HepG2 (cell line): ENCODE data around the gene LYST. TPM values are rescaled to one million over a fixed set of nuclear protein-coding genes. Genes with fewer than 3 reads are reported as not detected.

Experiments used
- ARNT ChIP-seq: fragments of 450-650 bp; IDR thresholded peaks from 2 replicates; pipeline ENCODE4 v1.6.1; 2017
- ASH2L ChIP-seq: fragments of 300-600, 200-600 bp; sonication (generic); IDR thresholded peaks from 2 replicates; pipeline ENCODE4 v1.7.0; 2017; ENCODE audit warnings: low read depth, mild to moderate bottlenecking, moderate library complexity, mixed read lengths, low read length; ENCODE audit not compliant: insufficient read length
- FOSL2 ChIP-seq: sonication (generic); formaldehyde crosslinking; IDR thresholded peaks from 2 replicates; pipeline ENCODE4 v1.4.0; 2020; ENCODE audit warnings: missing genetic modification reagents
- FOXC1 ChIP-seq: sonication (generic); formaldehyde crosslinking; IDR thresholded peaks from 2 replicates; pipeline ENCODE4 v1.8.0; 2022; ENCODE audit warnings: mild to moderate bottlenecking, missing genetic modification reagents, borderline replicate concordance
- GATAD2A ChIP-seq: IDR thresholded peaks from 2 replicates; pipeline ENCODE4 v1.6.1; 2016
- HDAC1 ChIP-seq: sonication (generic); formaldehyde crosslinking; IDR thresholded peaks from 2 replicates; pipeline ENCODE4 v1.5.1; 2020; ENCODE audit warnings: mild to moderate bottlenecking, missing genetic modification reagents
- MIXL1 ChIP-seq: IDR thresholded peaks from 2 replicates; pipeline ENCODE4 v1.6.1; 2016
- RARG ChIP-seq: sonication (generic); formaldehyde crosslinking; IDR thresholded peaks from 2 replicates; pipeline ENCODE4 v1.4.0; 2020; ENCODE audit warnings: low read depth, mild to moderate bottlenecking, missing genetic modification reagents
- SIX1 ChIP-seq: sonication (generic); formaldehyde crosslinking; IDR thresholded peaks from 2 replicates; pipeline ENCODE4 v1.4.0; 2020; ENCODE audit warnings: missing genetic modification reagents, borderline replicate concordance
- XBP1 ChIP-seq: sonication (generic); formaldehyde crosslinking; IDR thresholded peaks from 2 replicates; pipeline ENCODE4 v1.5.0; 2020; ENCODE audit warnings: missing genetic modification reagents
- XRCC5 ChIP-seq: fragments of 200-400 bp; formaldehyde crosslinking; optimal IDR thresholded peaks from 2 replicates; pipeline ENCODE3; 2017; ENCODE audit warnings: mild to moderate bottlenecking, low read length
- ZBTB26 ChIP-seq: IDR thresholded peaks from 2 replicates; pipeline ENCODE4 v1.6.1; 2016; ENCODE audit warnings: missing compliant biosample characterization, missing genetic modification reagents, borderline replicate concordance
- ZIK1 ChIP-seq: sonication (generic); formaldehyde crosslinking; IDR thresholded peaks from 2 replicates; pipeline ENCODE4 v1.5.0; 2020; ENCODE audit warnings: mild to moderate bottlenecking, low read depth, missing genetic modification reagents, borderline replicate concordance
- ZNF205 ChIP-seq: IDR thresholded peaks from 2 replicates; pipeline ENCODE4 v1.6.1; 2018; ENCODE audit warnings: missing biosample characterization, missing genetic modification reagents
- ZNF331 ChIP-seq: sonication (generic); formaldehyde crosslinking; IDR thresholded peaks from 2 replicates; pipeline ENCODE4 v1.4.0; 2020; ENCODE audit warnings: missing genetic modification reagents
- ZNF546 ChIP-seq: sonication (generic); formaldehyde crosslinking; conservative IDR thresholded peaks from 2 replicates; pipeline ENCODE4 v1.8.1; 2023; ENCODE audit warnings: mild to moderate bottlenecking, missing genetic modification reagents
- ZNF598 ChIP-seq: sonication (generic); formaldehyde crosslinking; IDR thresholded peaks from 2 replicates; pipeline ENCODE4 v1.5.1; 2020; ENCODE audit warnings: mild to moderate bottlenecking, missing genetic modification reagents, borderline replicate concordance
- ZNF652 ChIP-seq: IDR thresholded peaks from 2 replicates; pipeline ENCODE4 v1.6.1; 2016; ENCODE audit warnings: low read depth, borderline replicate concordance
- ZNF670 ChIP-seq: sonication (generic); formaldehyde crosslinking; IDR thresholded peaks from 2 replicates; pipeline ENCODE4 v1.8.0; 2022; ENCODE audit warnings: mild to moderate bottlenecking, missing genetic modification reagents, borderline replicate concordance
- polyA plus RNA-seq, 8 experiments: library from polyadenylated mRNA; depleted of rRNA in 3 of 8; stranded (reverse) in 7 of 8; unstranded in 1 of 8; fragments of >200 nt; fragmentation: Illumina TruSeq in 4 of 8; extraction: Trizol in 4 of 8; gene quantifications; 2 replicates each; pipeline versions ENCODE4 v1.2.1 to v1.2.3, GENCODE V29; 2011 to 2016; ENCODE audit warnings: low read depth in 4 of 8, missing spikeins in 1 of 8, mixed read lengths in 1 of 8; ENCODE audit not compliant: insufficient read depth in 1 of 8
- total RNA-seq, 5 experiments: library from RNA; depleted of rRNA; stranded (reverse); fragments of >200 nt; fragmentation: Illumina TruSeq; extraction: Trizol; gene quantifications; 2 replicates each; pipeline ENCODE4 v1.2.3, GENCODE V29; 2016; ENCODE audit warnings: low read depth in 1 of 5
- TF ChIP-seq, protein P1 (sequence below), 2 experiments: sonication (generic) in 1 of 2; formaldehyde crosslinking in 1 of 2; IDR thresholded peaks; 2 replicates each; pipeline versions ENCODE4 v1.4.0 to v1.6.1; 2018 to 2020; ENCODE audit warnings: missing genetic modification reagents in 2 of 2, borderline replicate concordance in 1 of 2, low read depth in 1 of 2, mild to moderate bottlenecking in 1 of 2, missing biosample characterization in 1 of 2
- TF ChIP-seq, protein P2 (sequence below): IDR thresholded peaks from 2 replicates; pipeline ENCODE4 v1.6.1; 2016; ENCODE audit warnings: low read depth, borderline replicate concordance
- TF ChIP-seq, protein P3 (sequence below): sonication (generic); formaldehyde crosslinking; IDR thresholded peaks from 2 replicates; pipeline ENCODE4 v1.5.1; 2020; ENCODE audit warnings: mild to moderate bottlenecking, moderate library complexity, missing genetic modification reagents

The LYST gene
- total and polyA plus RNA-seq, 2 of the 13 experiments (the other 11 are each of a cell fraction or from before 2014, with no cell fraction given) = 0.91 to 2.5 TPM

- peak; percentile 77 for TF ChIP-seq HDAC1 (CRISPR knock-in tag)
- TF ChIP-seq XBP1 = no peak
- TF ChIP-seq ZIK1 (CRISPR knock-in tag) = 0 out of 2 replicates have a peak, but pooled peaks have one; percentile 36
- TF ChIP-seq FOSL2 (CRISPR knock-in tag) = peak; percentile 56
- TF ChIP-seq ZNF331 (CRISPR knock-in tag) = peak; percentile 73
- 0 out of 2 replicates have a peak, but pooled peaks have one; percentile 51 for TF ChIP-seq ZNF205 (CRISPR knock-in tag)
- no peak for TF ChIP-seq ARNT
- TF ChIP-seq, protein P1, sequence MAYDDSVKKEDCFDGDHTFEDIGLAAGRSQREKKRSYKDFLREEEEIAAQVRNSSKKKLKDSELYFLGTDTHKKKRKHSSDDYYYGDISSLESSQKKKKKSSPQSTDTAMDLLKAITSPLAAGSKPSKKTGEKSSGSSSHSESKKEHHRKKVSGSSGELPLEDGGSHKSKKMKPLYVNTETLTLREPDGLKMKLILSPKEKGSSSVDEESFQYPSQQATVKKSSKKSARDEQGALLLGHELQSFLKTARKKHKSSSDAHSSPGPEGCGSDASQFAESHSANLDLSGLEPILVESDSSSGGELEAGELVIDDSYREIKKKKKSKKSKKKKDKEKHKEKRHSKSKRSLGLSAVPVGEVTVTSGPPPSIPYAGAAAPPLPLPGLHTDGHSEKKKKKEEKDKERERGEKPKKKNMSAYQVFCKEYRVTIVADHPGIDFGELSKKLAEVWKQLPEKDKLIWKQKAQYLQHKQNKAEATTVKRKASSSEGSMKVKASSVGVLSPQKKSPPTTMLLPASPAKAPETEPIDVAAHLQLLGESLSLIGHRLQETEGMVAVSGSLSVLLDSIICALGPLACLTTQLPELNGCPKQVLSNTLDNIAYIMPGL (CRISPR knock-in tag; IDR thresholded peaks at IDR 0.05; ENCODE audit: borderline replicate concordance in 1 of 2, low read depth in 1 of 2) = peak in 1 of 2 experiments; percentile 66; a peak in 2 of 4 replicates
- TF ChIP-seq ZNF598 = peak; percentile 94; the same call in 1 of the 2 replicates
- TF ChIP-seq ZNF670 (CRISPR knock-in tag) = 0 out of 2 replicates have a peak, but pooled peaks have one; percentile 43
- TF ChIP-seq ZNF652 (CRISPR knock-in tag) = 0 out of 2 replicates have a peak, but pooled peaks have one; percentile 11
- TF ChIP-seq GATAD2A (CRISPR knock-in tag) = peak; percentile 60
- 0 out of 2 replicates have a peak, but pooled peaks have one; percentile 62 for TF ChIP-seq ZNF546 (CRISPR knock-in tag)
- peak; percentile 67; the same call in 1 of the 2 replicates for TF ChIP-seq ZBTB26
- no peak for TF ChIP-seq FOXC1
- TF ChIP-seq, protein P2, sequence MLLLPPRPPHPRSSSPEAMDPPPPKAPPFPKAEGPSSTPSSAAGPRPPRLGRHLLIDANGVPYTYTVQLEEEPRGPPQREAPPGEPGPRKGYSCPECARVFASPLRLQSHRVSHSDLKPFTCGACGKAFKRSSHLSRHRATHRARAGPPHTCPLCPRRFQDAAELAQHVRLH = peak; percentile 55; the same call in 1 of the 2 replicates
- TF ChIP-seq, protein P3, sequence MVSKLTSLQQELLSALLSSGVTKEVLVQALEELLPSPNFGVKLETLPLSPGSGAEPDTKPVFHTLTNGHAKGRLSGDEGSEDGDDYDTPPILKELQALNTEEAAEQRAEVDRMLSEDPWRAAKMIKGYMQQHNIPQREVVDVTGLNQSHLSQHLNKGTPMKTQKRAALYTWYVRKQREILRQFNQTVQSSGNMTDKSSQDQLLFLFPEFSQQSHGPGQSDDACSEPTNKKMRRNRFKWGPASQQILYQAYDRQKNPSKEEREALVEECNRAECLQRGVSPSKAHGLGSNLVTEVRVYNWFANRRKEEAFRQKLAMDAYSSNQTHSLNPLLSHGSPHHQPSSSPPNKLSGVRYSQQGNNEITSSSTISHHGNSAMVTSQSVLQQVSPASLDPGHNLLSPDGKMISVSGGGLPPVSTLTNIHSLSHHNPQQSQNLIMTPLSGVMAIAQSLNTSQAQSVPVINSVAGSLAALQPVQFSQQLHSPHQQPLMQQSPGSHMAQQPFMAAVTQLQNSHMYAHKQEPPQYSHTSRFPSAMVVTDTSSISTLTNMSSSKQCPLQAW = peak; percentile 72; the same call in 1 of the 2 replicates
- peak; percentile 77 for TF ChIP-seq XRCC5
- TF ChIP-seq SIX1 (CRISPR knock-in tag) = peak; percentile 33; the same call in 1 of the 2 replicates
- TF ChIP-seq ASH2L = peak; percentile 22
- TF ChIP-seq MIXL1 (CRISPR knock-in tag) = 0 out of 2 replicates have a peak, but pooled peaks have one; percentile 41
- no peak for TF ChIP-seq RARG (CRISPR knock-in tag)
Observed at GRCh38 chr1:235614442-235614954, 252.2 kb downstream of the LYST start (continued).
